HepG2 (cell line): ENCODE measurements around the gene PARP16. TPM values are rescaled to one million over a fixed set of nuclear protein-coding genes. Genes with fewer than 3 reads are reported as not detected.
A peak's percentile ranks its signal among the peaks of the same experiment; 100 is the strongest.

Experiments
- ATM ChIP-seq: fragments of 450-650 bp; IDR thresholded peaks from 2 replicates; pipeline ENCODE4 v1.7.1; 2017; ENCODE audit warnings: mild to moderate bottlenecking, borderline replicate concordance
- FOSL2 ChIP-seq: sonication (generic); formaldehyde crosslinking; IDR thresholded peaks from 2 replicates; pipeline ENCODE4 v1.4.0; 2020; ENCODE audit warnings: missing genetic modification reagents
- HOXA9 ChIP-seq: sonication (generic); formaldehyde crosslinking; IDR thresholded peaks from 2 replicates; pipeline ENCODE4 v1.8.1; 2022; ENCODE audit warnings: missing genetic modification reagents, mild to moderate bottlenecking, moderate library complexity, borderline replicate concordance
- KLF15 ChIP-seq: sonication (generic); formaldehyde crosslinking; IDR thresholded peaks from 2 replicates; pipeline ENCODE4 v1.8.1; 2023; ENCODE audit warnings: borderline replicate concordance, mild to moderate bottlenecking, inconsistent platforms, missing genetic modification reagents, mixed read lengths
- MTF1 ChIP-seq: sonication (generic); formaldehyde crosslinking; IDR thresholded peaks from 2 replicates; pipeline ENCODE4 v1.5.0; 2020; ENCODE audit warnings: missing genetic modification reagents
- NAIF1 ChIP-seq: sonication (generic); formaldehyde crosslinking; IDR thresholded peaks from 2 replicates; pipeline ENCODE4 v1.5.0; 2020; ENCODE audit warnings: mild to moderate bottlenecking, missing genetic modification reagents, borderline replicate concordance
- NFYB ChIP-seq: sonication (generic); formaldehyde crosslinking; IDR thresholded peaks from 2 replicates; pipeline ENCODE4 v1.4.0; 2020; ENCODE audit warnings: missing genetic modification reagents
- NR2C2 ChIP-seq: sonication (generic); formaldehyde crosslinking; IDR thresholded peaks from 2 replicates; pipeline ENCODE4 v1.4.0; 2020; ENCODE audit warnings: missing genetic modification reagents, mild to moderate bottlenecking, moderate library complexity, borderline replicate concordance
- PPARG ChIP-seq: conservative IDR thresholded peaks from 2 replicates; pipeline ENCODE4 v1.6.1; 2016; ENCODE audit warnings: missing biosample characterization, missing genetic modification reagents
- RCOR2 ChIP-seq: IDR thresholded peaks from 2 replicates; pipeline ENCODE4 v1.6.1; 2016; ENCODE audit warnings: missing biosample characterization, missing genetic modification reagents
- REXO4 ChIP-seq: sonication (generic); formaldehyde crosslinking; IDR thresholded peaks from 2 replicates; pipeline ENCODE4 v1.8.0; 2022; ENCODE audit warnings: missing genetic modification reagents, mild to moderate bottlenecking, borderline replicate concordance
- RFXAP ChIP-seq: sonication (generic); formaldehyde crosslinking; IDR thresholded peaks from 2 replicates; pipeline ENCODE4 v1.4.0; 2020; ENCODE audit warnings: missing genetic modification reagents, borderline replicate concordance
- SMAD1 ChIP-seq: sonication (generic); formaldehyde crosslinking; IDR thresholded peaks from 2 replicates; pipeline ENCODE4 v1.4.0; 2020; ENCODE audit warnings: missing genetic modification reagents, low read depth, mild to moderate bottlenecking, borderline replicate concordance
- SRSF4 ChIP-seq: fragments of 200-400 bp; formaldehyde crosslinking; IDR thresholded peaks from one replicate; pipeline ENCODE4 v1.6.1; 2018; ENCODE audit warnings: mild to moderate bottlenecking, low read depth, low read length, moderate library complexity; ENCODE audit not compliant: poor library complexity, severe bottlenecking
- ZFP36L1 ChIP-seq: sonication (generic); formaldehyde crosslinking; IDR thresholded peaks from 2 replicates; pipeline ENCODE4 v1.8.0; 2022; ENCODE audit warnings: mild to moderate bottlenecking, missing genetic modification reagents, moderate library complexity
- ZNF10 ChIP-seq: sonication (generic); formaldehyde crosslinking; IDR thresholded peaks from 2 replicates; pipeline ENCODE4 v1.4.0; 2020; ENCODE audit warnings: mild to moderate bottlenecking, low read depth, missing genetic modification reagents, borderline replicate concordance
- ZNF296 ChIP-seq: sonication (generic); formaldehyde crosslinking; conservative IDR thresholded peaks from 2 replicates; pipeline ENCODE4 v1.5.0; 2020; ENCODE audit warnings: mild to moderate bottlenecking, missing genetic modification reagents
- ZNF333 ChIP-seq: sonication (generic); formaldehyde crosslinking; IDR thresholded peaks from 2 replicates; pipeline ENCODE4 v1.4.0; 2020; ENCODE audit warnings: mild to moderate bottlenecking, missing genetic modification reagents, borderline replicate concordance
- ZNF431 ChIP-seq: sonication (generic); formaldehyde crosslinking; IDR thresholded peaks from 2 replicates; pipeline ENCODE4 v1.9.0; 2022; ENCODE audit warnings: missing genetic modification reagents, low read depth, mild to moderate bottlenecking, borderline replicate concordance
- ZNF567 ChIP-seq: sonication (generic); formaldehyde crosslinking; IDR thresholded peaks from 2 replicates; pipeline ENCODE4 v1.8.1; 2023; ENCODE audit warnings: mild to moderate bottlenecking, missing genetic modification reagents, borderline replicate concordance
- ZNF589 ChIP-seq: sonication (generic); formaldehyde crosslinking; conservative IDR thresholded peaks from 2 replicates; pipeline ENCODE4 v1.8.0; 2022; ENCODE audit warnings: mild to moderate bottlenecking, moderate library complexity, missing genetic modification reagents
- ZNF792 ChIP-seq: IDR thresholded peaks from 2 replicates; pipeline ENCODE4 v1.6.1; 2016
- ZSCAN22 ChIP-seq: sonication (generic); formaldehyde crosslinking; IDR thresholded peaks from 2 replicates; pipeline ENCODE4 v1.4.0; 2020; ENCODE audit warnings: mild to moderate bottlenecking, missing genetic modification reagents
- polyA plus RNA-seq, 8 experiments: library from polyadenylated mRNA; depleted of rRNA in 3 of 8; stranded (reverse) in 7 of 8; unstranded in 1 of 8; fragments of >200 nt; fragmentation: Illumina TruSeq in 4 of 8; extraction: Trizol in 4 of 8; gene quantifications; 2 replicates each; pipeline versions ENCODE4 v1.2.1 to v1.2.3, GENCODE V29; 2011 to 2016; ENCODE audit warnings: low read depth in 4 of 8, missing spikeins in 1 of 8, mixed read lengths in 1 of 8; ENCODE audit not compliant: insufficient read depth in 1 of 8
- total RNA-seq, 5 experiments: library from RNA; depleted of rRNA; stranded (reverse); fragments of >200 nt; fragmentation: Illumina TruSeq; extraction: Trizol; gene quantifications; 2 replicates each; pipeline ENCODE4 v1.2.3, GENCODE V29; 2016; ENCODE audit warnings: low read depth in 1 of 5
- TF ChIP-seq, protein P1 (sequence below): sonication (generic); formaldehyde crosslinking; IDR thresholded peaks from 2 replicates; pipeline ENCODE4 v1.4.0; 2020; ENCODE audit warnings: mild to moderate bottlenecking, missing genetic modification reagents
- TF ChIP-seq, protein P2 (sequence below): sonication (generic); formaldehyde crosslinking; IDR thresholded peaks from 2 replicates; pipeline ENCODE4 v1.4.0; 2020; ENCODE audit warnings: low read depth, mild to moderate bottlenecking, missing genetic modification reagents
- TF ChIP-seq, protein P3 (sequence below): sonication (generic); formaldehyde crosslinking; IDR thresholded peaks from 2 replicates; pipeline ENCODE4 v1.4.0; 2020; ENCODE audit warnings: mild to moderate bottlenecking, low read depth, missing genetic modification reagents

PARP16 gene
- total and polyA plus RNA-seq, 2 of the 13 experiments (the other 11 are each of a cell fraction or from before 2014, with no cell fraction given): 6.8 to 7.6 TPM

DNA sequence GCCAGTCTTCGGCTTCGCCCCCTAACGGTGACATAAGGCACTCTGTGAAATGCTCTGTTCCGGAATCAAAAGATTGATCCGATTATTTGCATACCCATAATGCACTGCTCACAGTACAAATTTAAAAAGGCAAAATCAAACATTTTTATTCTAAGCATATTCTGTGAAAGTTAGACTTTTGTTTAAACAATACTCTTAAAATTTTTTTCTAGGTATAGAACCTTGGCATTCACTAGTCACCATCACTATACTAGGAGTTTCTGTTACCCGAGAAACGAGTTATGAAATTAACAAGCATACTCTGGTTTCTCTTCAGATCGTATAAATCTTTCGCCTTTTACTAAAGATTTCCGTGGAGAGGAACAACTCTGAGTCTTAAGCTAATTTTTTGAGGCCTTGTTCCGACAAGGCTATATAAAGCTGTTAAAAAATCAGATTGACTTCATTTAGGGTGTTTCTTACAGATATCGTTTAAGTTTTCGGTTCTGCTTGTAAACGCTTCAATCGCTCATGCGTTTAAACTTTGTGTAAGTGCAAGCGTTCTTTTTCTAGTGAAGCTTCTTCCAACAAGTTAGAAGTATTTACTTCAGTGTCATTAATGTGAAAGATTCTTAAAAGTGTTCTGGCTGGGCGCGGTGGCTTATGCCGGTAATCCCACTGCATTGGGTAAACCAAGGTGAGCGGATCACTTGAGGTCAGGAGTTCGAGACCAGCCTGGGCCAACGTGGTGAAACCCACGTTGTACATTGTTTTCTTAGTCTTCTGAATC lies 17.9 kb upstream of the PARP16 start, which contains the start of gene RNU5B-1 (continued):
- TF ChIP-seq, protein P1, sequence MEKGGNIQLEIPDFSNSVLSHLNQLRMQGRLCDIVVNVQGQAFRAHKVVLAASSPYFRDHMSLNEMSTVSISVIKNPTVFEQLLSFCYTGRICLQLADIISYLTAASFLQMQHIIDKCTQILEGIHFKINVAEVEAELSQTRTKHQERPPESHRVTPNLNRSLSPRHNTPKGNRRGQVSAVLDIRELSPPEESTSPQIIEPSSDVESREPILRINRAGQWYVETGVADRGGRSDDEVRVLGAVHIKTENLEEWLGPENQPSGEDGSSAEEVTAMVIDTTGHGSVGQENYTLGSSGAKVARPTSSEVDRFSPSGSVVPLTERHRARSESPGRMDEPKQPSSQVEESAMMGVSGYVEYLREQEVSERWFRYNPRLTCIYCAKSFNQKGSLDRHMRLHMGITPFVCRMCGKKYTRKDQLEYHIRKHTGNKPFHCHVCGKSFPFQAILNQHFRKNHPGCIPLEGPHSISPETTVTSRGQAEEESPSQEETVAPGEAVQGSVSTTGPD (CRISPR knock-in tag): no peak
- peak; percentile 84; the same call in 1 of the 2 replicates for TF ChIP-seq ZFP36L1
- TF ChIP-seq ZNF431 (CRISPR knock-in tag): no peak
- TF ChIP-seq SRSF4: no peak
- TF ChIP-seq RCOR2: peak; percentile 66; the same call in 1 of the 2 replicates
- no peak for TF ChIP-seq HOXA9
- no peak for TF ChIP-seq REXO4
- no peak; the same call in 1 of the 2 replicates for TF ChIP-seq KLF15
- TF ChIP-seq ZSCAN22 (CRISPR knock-in tag): peak; percentile 69; the same call in 1 of the 2 replicates
- TF ChIP-seq RFXAP (CRISPR knock-in tag): 0 out of 2 replicates have a peak, but pooled peaks have one; percentile 28
- no peak for TF ChIP-seq ZNF10 (CRISPR knock-in tag)
- peak; percentile 83 for TF ChIP-seq PPARG (CRISPR knock-in tag)
- peak; percentile 70 for TF ChIP-seq NAIF1 (CRISPR knock-in tag)
- TF ChIP-seq SMAD1 (CRISPR knock-in tag): no peak
- TF ChIP-seq, protein P2, sequence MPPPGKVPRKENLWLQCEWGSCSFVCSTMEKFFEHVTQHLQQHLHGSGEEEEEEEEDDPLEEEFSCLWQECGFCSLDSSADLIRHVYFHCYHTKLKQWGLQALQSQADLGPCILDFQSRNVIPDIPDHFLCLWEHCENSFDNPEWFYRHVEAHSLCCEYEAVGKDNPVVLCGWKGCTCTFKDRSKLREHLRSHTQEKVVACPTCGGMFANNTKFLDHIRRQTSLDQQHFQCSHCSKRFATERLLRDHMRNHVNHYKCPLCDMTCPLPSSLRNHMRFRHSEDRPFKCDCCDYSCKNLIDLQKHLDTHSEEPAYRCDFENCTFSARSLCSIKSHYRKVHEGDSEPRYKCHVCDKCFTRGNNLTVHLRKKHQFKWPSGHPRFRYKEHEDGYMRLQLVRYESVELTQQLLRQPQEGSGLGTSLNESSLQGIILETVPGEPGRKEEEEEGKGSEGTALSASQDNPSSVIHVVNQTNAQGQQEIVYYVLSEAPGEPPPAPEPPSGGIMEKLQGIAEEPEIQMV (CRISPR knock-in tag): no peak
- no peak for TF ChIP-seq NFYB
- no peak for TF ChIP-seq FOSL2 (CRISPR knock-in tag)
- TF ChIP-seq ZNF296: no peak
- TF ChIP-seq ZNF567 (CRISPR knock-in tag): no peak
- peak; percentile 65; the same call in 1 of the 2 replicates for TF ChIP-seq MTF1 (CRISPR knock-in tag)
- TF ChIP-seq ZNF589 (CRISPR knock-in tag): peak; percentile 78; the same call in 1 of the 2 replicates
- no peak for TF ChIP-seq ZNF333
- TF ChIP-seq, protein P3, sequence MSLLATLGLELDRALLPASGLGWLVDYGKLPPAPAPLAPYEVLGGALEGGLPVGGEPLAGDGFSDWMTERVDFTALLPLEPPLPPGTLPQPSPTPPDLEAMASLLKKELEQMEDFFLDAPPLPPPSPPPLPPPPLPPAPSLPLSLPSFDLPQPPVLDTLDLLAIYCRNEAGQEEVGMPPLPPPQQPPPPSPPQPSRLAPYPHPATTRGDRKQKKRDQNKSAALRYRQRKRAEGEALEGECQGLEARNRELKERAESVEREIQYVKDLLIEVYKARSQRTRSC (CRISPR knock-in tag): no peak
- peak; percentile 71 for TF ChIP-seq NR2C2
- TF ChIP-seq ATM: no peak
- peak; percentile 80; the same call in 1 of the 2 replicates for TF ChIP-seq ZNF792 (CRISPR knock-in tag)
